PC-3 (cell line): ENCODE measurements around the gene BRPF1. TPM values are rescaled to one million over a fixed set of nuclear protein-coding genes. Genes with fewer than 3 reads are reported as not detected.
A peak's percentile ranks its signal among the peaks of the same experiment; 100 is the strongest.

Source experiments
- ATAC-seq: fragments of 200-7000 bp; cut with Tn5 transposase; 2 replicates; pipeline ENCODE4 v1.9.1; 2020; ENCODE audit warnings: mild to moderate bottlenecking, moderate library complexity
- BruUV-seq: library from RNA; stranded (reverse); fragments of 400-500 nt; replicated peaks from 2 replicates; lab custom pipeline; 2021; lab: Mats Ljungman, UMichigan
- CTCF ChIA-PET: fragments of 300-600 bp; sonication (Branson Sonifier 250); formaldehyde crosslinking; loops from one replicate; lab custom pipeline; 2022; ENCODE audit warnings: antibody characterized with exemption; lab: Charles Lee
- POLR2A ChIA-PET: fragments of 300-600 bp; sonication (Branson Sonifier 250); formaldehyde crosslinking; loops from one replicate; lab custom pipeline; 2022; ENCODE audit warnings: antibody characterized with exemption; ENCODE audit not compliant: unreplicated experiment; lab: Charles Lee
- DNase-seq: peaks from one replicate; pipeline ENCODE4 v3.0.0-alpha.2; 2015
- H2AFZ ChIP-seq: fragments of 300-600 bp; sonication (generic); 2 replicates; pipeline ENCODE4 v1.6.0; 2016; ENCODE audit warnings: antibody characterized with exemption, low read length
- H3F3A ChIP-seq: fragments of 300-600 bp; sonication (generic); one replicate; pipeline ENCODE4 v1.6.0; 2017; ENCODE audit warnings: antibody characterized with exemption, low read length, control low read depth, mild to moderate bottlenecking; ENCODE audit not compliant: unreplicated experiment
- H3K27ac ChIP-seq: fragments of 300-600 bp; sonication (generic); 2 replicates; pipeline ENCODE4 v1.5.1; 2016; ENCODE audit warnings: mild to moderate bottlenecking, low read length
- H3K27me3 ChIP-seq: fragments of 300-600 bp; sonication (generic); 2 replicates; pipeline ENCODE4 v1.6.1; 2016; ENCODE audit warnings: low read length, mixed read lengths
- H3K36me3 ChIP-seq: fragments of 300-600 bp; sonication (generic); 2 replicates; pipeline ENCODE4 v1.6.1; 2016; ENCODE audit warnings: low read depth, mixed run types, low read length, mixed read lengths
- H3K4me1 ChIP-seq: fragments of 300-600 bp; sonication (generic); 2 replicates; pipeline ENCODE4 v1.5.1; 2016; ENCODE audit warnings: low read length; ENCODE audit not compliant: insufficient read depth
- H3K4me2 ChIP-seq: fragments of 300-600 bp; sonication (generic); 2 replicates; pipeline ENCODE4 v1.6.0; 2016; ENCODE audit warnings: low read length
- H3K4me3 ChIP-seq: fragments of 300-600 bp; sonication (generic); 2 replicates; pipeline ENCODE4 v1.5.1; 2016; ENCODE audit warnings: mild to moderate bottlenecking, low read length, mixed read lengths
- H3K79me2 ChIP-seq: fragments of 300-600 bp; sonication (generic); 2 replicates; pipeline ENCODE4 v1.6.1; 2017; ENCODE audit warnings: low read length, mixed read lengths
- H3K9ac ChIP-seq: fragments of 300-600 bp; sonication (generic); 2 replicates; pipeline ENCODE4 v1.6.0; 2016; ENCODE audit warnings: mild to moderate bottlenecking, low read length
- H3K9me2 ChIP-seq: fragments of 300-600 bp; sonication (generic); replicated peaks from 2 replicates; pipeline ENCODE4 v1.6.1; 2016; ENCODE audit warnings: mixed run types, low read length, mixed read lengths
- H3K9me3 ChIP-seq: fragments of 300-600 bp; sonication (generic); 2 replicates; pipeline ENCODE4 v1.6.1; 2016; ENCODE audit warnings: low read length, mixed read lengths
- H4K20me1 ChIP-seq: fragments of 300-600 bp; sonication (generic); 2 replicates; pipeline ENCODE4 v1.6.1; 2016; ENCODE audit warnings: low read length, mixed read lengths
- CTCF ChIP-seq: fragments of 300-600 bp; sonication (generic); conservative IDR thresholded peaks from 2 replicates; pipeline ENCODE4 v1.5.1; 2017; ENCODE audit warnings: antibody characterized with exemption, low read depth, mild to moderate bottlenecking, low read length
- EZH2 ChIP-seq: fragments of 300-600 bp; sonication (generic); IDR thresholded peaks from one replicate; pipeline ENCODE4 v1.6.1; 2017; ENCODE audit warnings: antibody characterized with exemption, mild to moderate bottlenecking, low read length; ENCODE audit not compliant: unreplicated experiment
- EZH2phosphoT487 ChIP-seq: fragments of 300-600 bp; sonication (generic); IDR thresholded peaks from 2 replicates; pipeline ENCODE4 v1.6.1; 2018; ENCODE audit warnings: mild to moderate bottlenecking, antibody characterized with exemption, low read length, borderline replicate concordance
- intact Hi-C: fragments of 100-400 bp; cut with micrococcal nuclease; formaldehyde crosslinking; loops from 2 replicates; pipeline ENCODE4 v1.9.0; 2023
- total RNA-seq: library from RNA; depleted of rRNA; stranded (reverse); fragments of >200 nt; gene quantifications from 2 replicates; pipeline ENCODE4 v1.2.3, GENCODE V29; 2014

The BRPF1 gene
- total RNA-seq, 1 experiment from 2014 or later: 27.0 TPM

GRCh38 chr3:9792405-9793160, 61.0 kb downstream of the BRPF1 start, which contains the start of the genes ARPC4 and TADA3:
ARPC4 (plus strand) TSS chr3:9793082; CDS start chr3:9793122, 40 bp downstream.
TADA3 (minus strand) TSS chr3:9792473; CDS start chr3:9791466, 1,007 bp downstream.
- BruUV-seq: no TSS peak
- no peaks in the 10 kb centered on the region for H4K20me1 ChIP-seq
- DNase-seq (peak; percentile 90), ATAC-seq (peak; percentile 88)
- CTCF ChIA-PET: interaction anchor here (0.6 kb wide), 1 partner anchor 191 kb away, joined by 3 read pairs; no protein-coding TSS in a partner anchor
- H3K9ac ChIP-seq: peak within 1 kb of the TSS; percentile 97
- H3K27me3 ChIP-seq: no peaks in the 10 kb centered on the region
- peaks cover 11% of the 10 kb centered on the region for H3K4me1 ChIP-seq
- H3K4me2 ChIP-seq: peak within 1 kb of the TSS; percentile 98
- peak within 1 kb of the TSS; percentile 99 for H3K4me3 ChIP-seq
- H3K79me2 ChIP-seq: peaks cover 28% of the 10 kb centered on the region
- peaks cover 5% of the 10 kb centered on the region; the same call in 1 of the 2 replicates for H3K36me3 ChIP-seq
- no peaks in the 10 kb centered on the region for H3F3A ChIP-seq
- TF ChIP-seq EZH2phosphoT487: no peak
- TF ChIP-seq EZH2: no peak
- TF ChIP-seq CTCF: no peak
- intact Hi-C loops: loop anchor here (1.0 to 5.0 kb wide), 3 partner anchors 42 to 75 kb away; partner anchors contain the start of gene BRPF1
- no peaks in the 10 kb centered on the region for H3K9me3 ChIP-seq
- POLR2A ChIA-PET: interaction anchor here (0.6 to 1.1 kb wide), 8 partner anchors 11 to 990 kb away, joined by 3 to 12 read pairs (median 6); partner anchors contain the start of genes IL17RC, OGG1 and SETD5
- H2AFZ ChIP-seq: peak within 1 kb of the TSS; percentile 82
- H3K27ac ChIP-seq: peak within 1 kb of the TSS; percentile 79
- H3K9me2 ChIP-seq: no peaks in the 10 kb centered on the region

- H3K79me2 ChIP-seq: peaks cover 28% of the 10 kb centered on the region
- H4K20me1 ChIP-seq: no peaks in the 10 kb centered on the region
- no peaks in the 10 kb centered on the region for H3F3A ChIP-seq
- H3K27me3 ChIP-seq: no peaks in the 10 kb centered on the region
- H3K36me3 ChIP-seq: peaks cover 12% of the 10 kb centered on the region; the same call in 1 of the 2 replicates
- peak overlapping the region; percentile 99 for H3K4me3 ChIP-seq
- peak overlapping the region; percentile 82 for H2AFZ ChIP-seq
- POLR2A ChIA-PET: interaction anchor here (0.6 to 1.1 kb wide), 8 partner anchors 11 to 989 kb away, joined by 3 to 12 read pairs (median 6); partner anchors contain the start of genes IL17RC, OGG1 and SETD5
- TSS peak; percentile 57 for BruUV-seq
- H3K9me2 ChIP-seq: no peaks in the 10 kb centered on the region
- H3K9ac ChIP-seq: peak overlapping the region; percentile 97
- H3K4me2 ChIP-seq: peak overlapping the region; percentile 98
- intact Hi-C loops: loop anchor here (5.0 kb wide), 1 partner anchor 76 kb away; no protein-coding TSS in a partner anchor
- DNase-seq (peak; percentile 26), ATAC-seq (peak; percentile 32)
- H3K4me1 ChIP-seq: peaks cover 11% of the 10 kb centered on the region
- H3K27ac ChIP-seq: peak overlapping the region; percentile 79
- CTCF ChIA-PET: no interaction called here
- H3K9me3 ChIP-seq: no peaks in the 10 kb centered on the region
- TF ChIP-seq EZH2 (no peak), CTCF (no peak), EZH2phosphoT487 (no peak)
These were observed 61.7 kb downstream of the BRPF1 start for GRCh38 chr3:9793161-9793781.
